ENCODE measurements around the gene ZMIZ1. TPM values are rescaled to one million over a fixed set of nuclear protein-coding genes. Genes with fewer than 3 reads are reported as not detected.

ZMIZ1 gene
- total RNA-seq, 1 experiment from 2014 or later, result 34.2 TPM

GRCh38 chr10:79061441-79062315 is 7.1 kb upstream of the ZMIZ1 start:
- peaks cover 8% of the 10 kb centered on the region for H3K4me1 ChIP-seq (ENCODE audit: control insufficient read depth, insufficient read depth, low read length)
- no peak for ATAC-seq
- no TSS peak for BruUV-seq (replicated peaks)
- no peak for TF ChIP-seq POLR2AphosphoS5 (IDR thresholded peaks at IDR 0.05; ENCODE audit: low read depth, low read length)
- TF ChIP-seq TCF7L2 (IDR thresholded peaks at IDR 0.05; ENCODE audit: low read depth, low read length), result no peak
- no peak for TF ChIP-seq REST (IDR thresholded peaks at IDR 0.05; ENCODE audit: insufficient read depth in 1 of 2, low read depth in 2 of 2, low read length in 1 of 2)
- ChIA-PET CTCF (no interaction called here), POLR2A (no interaction called here)
- in situ Hi-C loops (cut with HindIII; ENCODE audit: low pct_unique_long_range_greater_than_20kb, low sequenced_read_pairs), result no loop called here
- H3K27me3 ChIP-seq (ENCODE audit: control insufficient read depth, insufficient read depth, low read length), result no peaks in the 10 kb centered on the region
- intact Hi-C loops (cut with micrococcal nuclease; ENCODE audit: unreplicated experiment), result no loop called here
- H3K27ac ChIP-seq (ENCODE audit: low read length), result no peak overlapping the region
- DNase-seq (ENCODE audit: low read depth, low spot score), result no peak
- no peaks in the 10 kb centered on the region for H3K9me3 ChIP-seq (ENCODE audit: control insufficient read depth, insufficient read depth, low read depth, low read length)
- H3K36me3 ChIP-seq (ENCODE audit: control insufficient read depth, insufficient read depth, low read length), result no peaks in the 10 kb centered on the region
- H3K4me3 ChIP-seq (ENCODE audit: low read depth in 2 of 2, low read length in 2 of 2), result no peak overlapping the region

- in situ Hi-C loops (cut with HindIII; ENCODE audit: low pct_unique_long_range_greater_than_20kb, low sequenced_read_pairs), result no loop called here
- CTCF ChIA-PET, result no interaction called here
Measured at GRCh38 chr10:79063071-79063491, 5.7 kb upstream of the ZMIZ1 start.

More at GRCh38 chr10:79063071-79063491, 5.7 kb upstream of the ZMIZ1 start:
- no peaks in the 10 kb centered on the region for H3K36me3 ChIP-seq (ENCODE audit: control insufficient read depth, insufficient read depth, low read length)
- no peak for ATAC-seq
- no TSS peak for BruUV-seq (replicated peaks)
- intact Hi-C loops (cut with micrococcal nuclease; ENCODE audit: unreplicated experiment), result no loop called here
- H3K4me1 ChIP-seq (ENCODE audit: control insufficient read depth, insufficient read depth, low read length), result peaks cover 12% of the 10 kb centered on the region
- no peaks in the 10 kb centered on the region for H3K9me3 ChIP-seq (ENCODE audit: control insufficient read depth, insufficient read depth, low read depth, low read length)
- DNase-seq (ENCODE audit: low read depth, low spot score), result no peak
- POLR2A ChIA-PET, result no interaction called here
- TF ChIP-seq REST (IDR thresholded peaks at IDR 0.05; ENCODE audit: insufficient read depth in 1 of 2, low read depth in 2 of 2, low read length in 1 of 2), result no peak
- no peak for TF ChIP-seq CTCF (IDR thresholded peaks at IDR 0.05)
- TF ChIP-seq POLR2AphosphoS5 (IDR thresholded peaks at IDR 0.05; ENCODE audit: low read depth, low read length), result no peak
- no peak for TF ChIP-seq TCF7L2 (IDR thresholded peaks at IDR 0.05; ENCODE audit: low read depth, low read length)
- no peak for TF ChIP-seq SIN3A (IDR thresholded peaks at IDR 0.05; ENCODE audit: borderline replicate concordance, insufficient read depth, low read depth, low read length)
- H3K27me3 ChIP-seq (ENCODE audit: control insufficient read depth, insufficient read depth, low read length), result no peaks in the 10 kb centered on the region
- H3K4me3 ChIP-seq (ENCODE audit: low read depth in 2 of 2, low read length in 2 of 2), result no peak overlapping the region
- no peak overlapping the region for H3K27ac ChIP-seq (ENCODE audit: low read length)
